ENCODE results near the gene SLC29A2. TPM values are rescaled to one million over a fixed set of nuclear protein-coding genes. Genes with fewer than 3 reads are reported as not detected.

SLC29A2 gene
- total and polyA plus RNA-seq, 8 donors: 7.4 to 22.8 (median 9.6) TPM

GRCh38 chr11:66339686-66340483, 31.7 kb downstream of the SLC29A2 start:
- no peak for TF ChIP-seq CTCF (IDR thresholded peaks at IDR 0.05)
- no peak for ATAC-seq
- H3K27me3 ChIP-seq: no peaks in the 10 kb centered on the region
- peaks cover 0 to 60% of the 10 kb centered on the region in 2 donors for H3K36me3 ChIP-seq
- no peak overlapping the region for H3K4me3 ChIP-seq
- H3K9me3 ChIP-seq: no peaks in the 10 kb centered on the region
- intact Hi-C loops (cut with DNase I): no loop called here
- no peak overlapping the region for H3K27ac ChIP-seq
- DNase-seq: peak in 1 of 4 donors; percentile 49
- peaks cover 23 to 42% of the 10 kb centered on the region in 2 donors for H3K4me1 ChIP-seq

DNA sequence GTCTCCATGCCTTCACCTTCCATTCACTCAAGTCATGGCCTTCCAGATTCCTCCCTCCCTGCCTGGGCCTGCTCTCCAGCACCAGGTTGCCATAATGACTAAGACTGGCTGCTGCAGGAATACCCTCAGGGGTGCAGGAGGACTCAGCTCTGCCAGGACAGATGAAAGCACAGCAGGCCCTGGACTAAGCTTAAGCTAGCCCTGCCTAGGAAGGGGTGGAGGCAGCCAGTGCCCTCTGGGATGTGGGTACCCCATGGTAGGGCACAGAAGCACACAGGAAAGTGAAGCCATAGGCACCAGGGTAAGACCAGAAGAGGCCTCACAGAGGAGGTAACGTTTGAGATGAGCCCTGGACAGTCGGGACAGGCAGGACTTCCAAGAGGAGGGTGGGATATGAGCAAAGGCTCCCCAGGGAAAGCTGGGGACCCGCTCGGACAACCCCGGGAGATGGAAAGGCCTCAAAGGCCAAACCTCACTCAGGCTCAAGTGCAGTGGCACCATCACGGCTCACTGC, 32.3 kb downstream of the SLC29A2 start:
- peaks cover 0 to 60% of the 10 kb centered on the region in 2 donors for H3K36me3 ChIP-seq
- ATAC-seq: no peak
- intact Hi-C loops (cut with DNase I): no loop called here

GRCh38 chr11:66338276-66339161, 33.0 kb downstream of the SLC29A2 start:
- peaks cover 0 to 66% of the 10 kb centered on the region in 2 donors for H3K36me3 ChIP-seq
- DNase-seq (peak in 2 of 4 donors; percentile 29 to 50), ATAC-seq (no peak)
- H3K27ac ChIP-seq: no peak overlapping the region
- intact Hi-C loops (cut with DNase I): no loop called here
- H3K4me1 ChIP-seq: peaks cover 19 to 40% of the 10 kb centered on the region in 2 donors
- no peaks in the 10 kb centered on the region for H3K27me3 ChIP-seq
- no peaks in the 10 kb centered on the region for H3K9me3 ChIP-seq
- no peak for TF ChIP-seq CTCF (IDR thresholded peaks at IDR 0.05)
- no peak overlapping the region for H3K4me3 ChIP-seq

More for the DNA sequence above, 32.3 kb downstream of the SLC29A2 start:
- TF ChIP-seq CTCF (IDR thresholded peaks at IDR 0.05): no peak
- no peaks in the 10 kb centered on the region for H3K9me3 ChIP-seq
- no peak overlapping the region for H3K4me3 ChIP-seq
- H3K27me3 ChIP-seq: no peaks in the 10 kb centered on the region
- H3K4me1 ChIP-seq: peaks cover 24 to 47% of the 10 kb centered on the region in 2 donors
- no peak overlapping the region for H3K27ac ChIP-seq
- peak in 1 of 4 donors; percentile 20 for DNase-seq

DNA sequence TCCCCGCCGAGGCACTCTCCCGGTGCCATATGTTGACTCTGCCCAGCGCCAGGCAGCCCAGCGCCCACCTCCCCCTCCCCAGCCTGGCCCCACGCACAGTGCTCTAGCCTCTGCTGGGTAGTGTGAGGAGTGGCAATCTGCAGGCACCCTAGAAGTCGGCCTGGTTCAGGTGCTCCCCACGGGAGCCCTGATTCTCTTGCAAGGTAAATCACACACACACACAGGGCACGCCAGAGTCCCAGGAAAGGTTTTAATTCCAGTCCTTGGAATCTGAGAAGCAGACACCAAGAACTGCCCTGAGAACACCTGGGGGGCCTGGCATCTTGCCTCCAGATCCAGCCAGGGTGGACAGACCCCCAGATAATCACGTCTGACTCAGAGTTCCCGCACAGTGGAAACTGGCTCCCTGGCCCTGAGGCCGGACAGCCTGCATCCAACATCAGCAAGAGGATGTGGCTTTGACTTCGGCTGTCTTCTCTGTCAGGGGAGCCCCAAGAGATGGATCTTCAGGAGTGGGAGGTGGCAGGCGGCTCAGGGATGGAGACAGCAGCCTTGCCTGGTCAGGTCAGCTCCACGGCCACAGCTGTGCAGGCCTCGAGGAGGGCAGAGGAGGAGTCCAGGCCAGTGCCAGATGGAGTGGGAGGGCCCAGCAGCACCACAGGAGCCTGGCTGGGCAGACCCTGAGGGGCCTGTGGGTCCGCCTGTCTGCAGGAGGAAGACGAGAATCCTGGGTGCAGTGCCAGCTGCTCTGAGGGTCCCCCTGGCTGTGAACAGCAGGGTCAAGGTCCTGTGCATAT, 34.3 kb downstream of the SLC29A2 start:
- intact Hi-C loops (cut with DNase I): no loop called here
- H3K4me3 ChIP-seq: no peak overlapping the region
- TF ChIP-seq CTCF (IDR thresholded peaks at IDR 0.05): no peak
- H3K9me3 ChIP-seq: no peaks in the 10 kb centered on the region
- H3K27ac ChIP-seq: peak overlapping the region; percentile 86 to 87
- ATAC-seq (no peak), DNase-seq (peak in 2 of 4 donors; percentile 32 to 64)
- H3K27me3 ChIP-seq: no peaks in the 10 kb centered on the region
- peaks cover 0 to 74% of the 10 kb centered on the region in 2 donors for H3K36me3 ChIP-seq
- peaks cover 19 to 34% of the 10 kb centered on the region in 2 donors for H3K4me1 ChIP-seq
